GM12878 (cell line): ENCODE results near the gene SLC39A11. TPM values are rescaled to one million over a fixed set of nuclear protein-coding genes. Genes with fewer than 3 reads are reported as not detected.

ENCODE experiments used
- ATAC-seq: fragments of 200-7000 bp; cut with Tn5 transposase; 3 replicates; pipeline ENCODE4 v1.9.1; 2020; ENCODE audit warnings: mild to moderate bottlenecking, moderate library complexity
- BruUV-seq: library from RNA; stranded (reverse); fragments of 400-500 nt; replicated peaks from 2 replicates; lab custom pipeline; 2021; lab: Mats Ljungman, UMichigan
- CTCF ChIA-PET: fragments of 300-600 bp; sonication (Branson Sonifier 250); formaldehyde crosslinking; extraction: SDS; loops from one replicate; lab custom pipeline; 2021; ENCODE audit warnings: inconsistent platforms; lab: Yijun Ruan, JAX
- POLR2A ChIA-PET: fragments of 350-600 bp; formaldehyde crosslinking; extraction: SDS; loops from one replicate; lab custom pipeline; 2021; ENCODE audit warnings: inconsistent platforms; lab: Charles Lee
- RAD21 ChIA-PET: fragments of 300-600 bp; sonication (Branson Sonifier 250); formaldehyde crosslinking; loops from one replicate; lab custom pipeline; 2023; ENCODE audit warnings: antibody characterized with exemption; ENCODE audit not compliant: unreplicated experiment; lab: Charles Lee
- SMC1A ChIA-PET: fragments of 300-600 bp; sonication (Branson Sonifier 250); formaldehyde crosslinking; loops from one replicate; lab custom pipeline; 2023; ENCODE audit not compliant: unreplicated experiment, uncharacterized antibody; lab: Charles Lee
- DNase-seq: peaks from one replicate; pipeline ENCODE4 v3.0.0-alpha.2; 2011; ENCODE audit warnings: low read depth, low spot score
- FAIRE-seq: peaks from 3 replicates; lab custom pipeline; 2011; peaks lifted over from hg19 to GRCh38; lab: Jason Lieb, UNC
- H2AFZ ChIP-seq: 2 replicates; pipeline ENCODE4 v1.6.0; 2011; ENCODE audit warnings: low read depth, low read length, control low read depth; ENCODE audit not compliant: control insufficient read depth
- H3K27ac ChIP-seq: 2 replicates; pipeline ENCODE4 v1.5.1; 2011; ENCODE audit warnings: control low read depth; ENCODE audit not compliant: control insufficient read depth, insufficient read depth
- H3K27me3 ChIP-seq, 2 experiments: replicated peaks in 1 of 2; 2 replicates each; pipeline versions ENCODE4 v1.6.0 to v1.6.1; 2011; ENCODE audit warnings: low read length in 1 of 2; ENCODE audit not compliant: control insufficient read depth in 2 of 2, insufficient read depth in 2 of 2
- H3K36me3 ChIP-seq, 2 experiments: 2 replicates each; pipeline ENCODE4 v1.5.1; 2011; ENCODE audit warnings: low read length in 1 of 2; ENCODE audit not compliant: control insufficient read depth in 2 of 2, insufficient read depth in 2 of 2
- H3K4me1 ChIP-seq: 2 replicates; pipeline ENCODE4 v1.6.1; 2011; ENCODE audit warnings: mild to moderate bottlenecking, low read length, moderate library complexity, mixed read lengths; ENCODE audit not compliant: control insufficient read depth, insufficient read depth
- H3K4me2 ChIP-seq: 2 replicates; pipeline ENCODE4 v1.6.0; 2011; ENCODE audit warnings: control low read depth; ENCODE audit not compliant: control insufficient read depth, insufficient read depth
- H3K4me3 ChIP-seq: fragments of 200-600 bp; sonication (generic); 2 replicates; pipeline ENCODE4 v1.5.1; 2016
- H3K79me2 ChIP-seq: 2 replicates; pipeline ENCODE4 v1.6.0; 2011; ENCODE audit warnings: low read length; ENCODE audit not compliant: control insufficient read depth, insufficient read depth
- H3K9ac ChIP-seq: 2 replicates; pipeline ENCODE4 v1.8.0; 2011; ENCODE audit warnings: low read length, control low read depth, mixed read lengths; ENCODE audit not compliant: control insufficient read depth, insufficient read depth
- H3K9me3 ChIP-seq: replicated peaks from 3 replicates; pipeline ENCODE4 v1.5.1; 2011; ENCODE audit warnings: mild to moderate bottlenecking, low read length; ENCODE audit not compliant: control insufficient read depth, insufficient read depth
- H4K20me1 ChIP-seq: 2 replicates; pipeline ENCODE4 v1.6.0; 2011; ENCODE audit not compliant: control insufficient read depth, insufficient read depth
- BCLAF1 ChIP-seq: fragments of 450-650 bp; IDR thresholded peaks from 2 replicates; pipeline ENCODE4 v1.6.1; 2017; ENCODE audit warnings: antibody characterized with exemption, mild to moderate bottlenecking, moderate library complexity
- BRCA1 ChIP-seq: IDR thresholded peaks from 2 replicates; pipeline ENCODE4 v1.6.1; 2011; ENCODE audit warnings: low read depth, low read length, improper control_type of control experiment
- CBX3 ChIP-seq: fragments of 200-600 bp; sonication (generic); IDR thresholded peaks from 2 replicates; pipeline ENCODE4 v1.6.1; 2016; ENCODE audit warnings: low read depth, borderline replicate concordance
- FOS ChIP-seq: IDR thresholded peaks from 3 replicates; pipeline ENCODE4 v1.6.1; 2011; ENCODE audit warnings: borderline replicate concordance; ENCODE audit not compliant: insufficient read length; ENCODE audit errors: extremely low read depth
- HCFC1 ChIP-seq: fragments of 150-350 bp; IDR thresholded peaks from 2 replicates; pipeline ENCODE4 v1.6.1; 2014; ENCODE audit warnings: low read length
- JUND ChIP-seq: IDR thresholded peaks from 2 replicates; pipeline ENCODE4 v1.6.1; 2012; ENCODE audit warnings: low read depth, mild to moderate bottlenecking, low read length, improper control_type of control experiment, moderate library complexity
- MTA3 ChIP-seq: IDR thresholded peaks from 2 replicates; pipeline ENCODE4 v1.6.1; 2012; ENCODE audit warnings: low read length, inconsistent platforms, borderline replicate concordance
- NFYB ChIP-seq: IDR thresholded peaks from 2 replicates; pipeline ENCODE4 v1.6.1; 2011; ENCODE audit warnings: low read depth, mild to moderate bottlenecking, low read length, improper control_type of control experiment, moderate library complexity; ENCODE audit not compliant: insufficient read depth
- PML ChIP-seq: IDR thresholded peaks from 2 replicates; pipeline ENCODE4 v1.6.1; 2012; ENCODE audit warnings: low read length, inconsistent platforms
- RAD51 ChIP-seq: fragments of 450-650 bp; IDR thresholded peaks from 2 replicates; pipeline ENCODE4 v1.6.1; 2016; ENCODE audit warnings: moderate library complexity, mild to moderate bottlenecking, inconsistent platforms
- SIN3A ChIP-seq: IDR thresholded peaks from 2 replicates; pipeline ENCODE4 v1.6.1; 2012; ENCODE audit warnings: low read depth, low read length, improper control_type of control experiment
- SIX5 ChIP-seq: IDR thresholded peaks from 2 replicates; pipeline ENCODE4 v1.6.1; 2011; ENCODE audit warnings: mild to moderate bottlenecking, low read depth, low read length, moderate library complexity; ENCODE audit not compliant: severe bottlenecking
- SMC3 ChIP-seq: IDR thresholded peaks from 2 replicates; pipeline ENCODE4 v1.6.1; 2011; ENCODE audit warnings: low read length, improper control_type of control experiment, borderline replicate concordance
- SREBF1 ChIP-seq: IDR thresholded peaks from 2 replicates; pipeline ENCODE4 v1.6.1; 2012; ENCODE audit warnings: mild to moderate bottlenecking, low read length
- ZSCAN29 ChIP-seq: fragments of 450-650 bp; IDR thresholded peaks from 2 replicates; pipeline ENCODE4 v1.6.1; 2017; ENCODE audit warnings: mild to moderate bottlenecking, moderate library complexity
- ZZZ3 ChIP-seq: IDR thresholded peaks from 2 replicates; pipeline ENCODE4 v1.6.1; 2011; ENCODE audit warnings: low read depth; ENCODE audit not compliant: control insufficient read depth, insufficient read length
- WGBS: methylation state at CpG from one replicate; pipeline ENCODE4 v1.1.6; 2016; ENCODE audit warnings: low lambda C conversion rate; ENCODE audit not compliant: insufficient replicate concordance, insufficient coverage; ENCODE audit errors: missing lambda C conversion rate; 5-methylcytosine and 5-hydroxymethylcytosine counted together
- in situ Hi-C: fragments of 300-500 bp; cut with MboI; formaldehyde crosslinking; loops from 9 replicates; pipeline ENCODE4 v1.14.3; 2018; ENCODE audit warnings: mixed read lengths
- intact Hi-C: fragments of 100-400 bp; cut with micrococcal nuclease; formaldehyde crosslinking; loops from one replicate; pipeline ENCODE4 v1.14.2; 2022; ENCODE audit not compliant: unreplicated experiment
- polyA plus RNA-seq, 11 experiments: library from polyadenylated mRNA; depleted of rRNA in 4 of 11; unstranded in 6 of 11; stranded (reverse) in 5 of 11; fragments of >200 nt; fragmentation: Nextera tagmentation in 4 of 11; fragmentation: Illumina TruSeq in 1 of 11; extraction: Ambion mirVana in 4 of 11; extraction: Trizol in 1 of 11; gene quantifications; 1 replicate in 1 of 11; 2 replicates in 10 of 11; pipeline versions ENCODE4 v1.2.1 to v1.2.3, GENCODE V29; 2011 to 2016; ENCODE audit warnings: inconsistent platforms in 2 of 11, missing spikeins in 2 of 11, low read depth in 1 of 11
- total RNA-seq, 4 experiments: library from RNA; depleted of rRNA in 3 of 4; stranded (reverse); fragments of >200 nt in 3 of 4; fragmentation: Illumina TruSeq in 1 of 4; extraction: Trizol in 1 of 4; gene quantifications; 2 replicates each; pipeline versions ENCODE4 v1.2.1 to v1.2.3, GENCODE V29; 2013 to 2021

SLC39A11 gene
- total and polyA plus RNA-seq, 10 of the 15 experiments (the other 5 are each of a cell fraction or from before 2014, with no cell fraction given): 8.6 to 23.8 (median 14.0) TPM

- 92% methylated on average over 10 of the region's 10 CpGs for WGBS
- H2AFZ ChIP-seq: no peak overlapping the region
- ATAC-seq (no peak), FAIRE-seq (no peak), DNase-seq (no peak)
- no peaks in the 10 kb centered on the region; a peak in 2 of 4 replicates for H3K36me3 ChIP-seq
- peaks cover 3% of the 10 kb centered on the region for H3K4me1 ChIP-seq
- no peaks in the 10 kb centered on the region for H3K79me2 ChIP-seq
- intact Hi-C loops (no loop called here), in situ Hi-C loops (no loop called here)
- no peak overlapping the region for H3K4me3 ChIP-seq
- BruUV-seq: no TSS peak
- POLR2A ChIA-PET: no interaction called here
- H4K20me1 ChIP-seq: no peaks in the 10 kb centered on the region
- no peak overlapping the region for H3K27ac ChIP-seq
- SMC1A ChIA-PET: no interaction called here
- no peaks in the 10 kb centered on the region for H3K9me3 ChIP-seq
- TF ChIP-seq NFYB (no peak), SMC3 (no peak), BRCA1 (no peak), SIX5 (no peak), ZZZ3 (no peak), FOS (no peak), MTA3 (no peak), PML (no peak), SIN3A (no peak), BCLAF1 (no peak), JUND (no peak), RAD51 (no peak), SREBF1 (no peak), HCFC1 (no peak), CBX3 (no peak), ZSCAN29 (no peak)
- RAD21 ChIA-PET: no interaction called here
- CTCF ChIA-PET: interaction anchor here (0.9 to 3.6 kb wide), 4 partner anchors 10 to 520 kb away, joined by 3 to 14 read pairs (median 4); no protein-coding TSS in a partner anchor
- no peak overlapping the region for H3K9ac ChIP-seq
- H3K4me2 ChIP-seq: no peak overlapping the region
- H3K27me3 ChIP-seq: no peaks in the 10 kb centered on the region
Observed at GRCh38 chr17:72735048-72735447, 357.4 kb downstream of the SLC39A11 start.
